Stimulated activated CD4-positive, alpha-beta T cell treated with anti-CD3 and anti-CD28 coated beads, Interleukin-1b, Interleukin-23, amount 100 ng/mL, for 24 hours (primary cell): ENCODE data around the gene PPP3CB.
A peak's percentile ranks its signal among the peaks of the same experiment; 100 is the strongest.

Experiments
- DNase-seq, 4 experiments: peaks; one replicate each; pipeline ENCODE4 v3.0.0-alpha.2; 2020; ENCODE audit warnings: low read depth in 4 of 4, low spot score in 1 of 4

Gene PPP3CB

DNA sequence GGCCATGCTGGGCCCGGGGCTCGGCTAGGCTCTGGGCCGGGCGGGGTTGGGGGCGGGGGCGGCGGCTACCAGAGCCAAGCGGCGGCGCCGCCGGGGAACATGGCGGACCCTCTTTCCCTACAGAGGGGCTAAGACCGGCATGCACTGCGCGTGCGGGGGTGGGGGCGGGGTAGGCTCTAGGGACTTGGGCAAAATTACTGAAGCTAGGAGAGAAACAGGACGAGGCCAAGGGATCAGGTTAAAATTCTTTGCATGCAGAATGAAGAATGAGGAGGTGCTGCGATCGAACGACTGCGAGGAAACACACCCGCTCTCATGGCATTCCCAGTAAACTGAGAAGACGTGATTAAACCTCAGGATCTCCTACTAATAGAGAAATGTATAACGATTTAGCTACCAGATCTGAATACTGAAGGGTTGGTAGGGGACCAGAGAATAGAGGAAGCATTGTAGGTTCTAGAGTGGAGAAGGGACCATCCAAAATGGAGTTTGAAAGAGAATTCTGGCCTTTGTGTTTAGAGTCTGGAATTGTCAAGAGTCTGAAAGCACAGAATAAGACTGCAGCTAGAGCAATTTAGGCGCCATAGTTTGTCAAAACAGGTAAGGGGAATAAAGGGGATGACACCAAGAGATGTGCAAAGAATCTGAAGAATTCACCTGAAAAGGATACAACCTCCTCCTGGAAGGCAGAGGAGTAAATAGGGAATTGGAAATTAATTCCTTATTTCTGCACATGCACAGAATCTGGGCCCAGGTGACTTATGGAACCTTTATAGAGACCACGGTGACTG lies at the start of gene PPP3CB:
TSS of gene PPP3CB (minus strand) at position 141 of the 791 bp plus-strand sequence. CDS start at position 6, 135 bp downstream.
- peak; percentile 74 to 86 (median 82) for DNase-seq

- DNase-seq, result no peak
Observed at GRCh38 chr10:73545357-73545756, 49.5 kb upstream of the PPP3CB start.

- DNase-seq, result no peak
Observed at GRCh38 chr10:73537709-73538108, 41.9 kb upstream of the PPP3CB start.

- DNase-seq, result no peak
Observed at GRCh38 chr10:73537288-73537687, 41.5 kb upstream of the PPP3CB start.

DNA sequence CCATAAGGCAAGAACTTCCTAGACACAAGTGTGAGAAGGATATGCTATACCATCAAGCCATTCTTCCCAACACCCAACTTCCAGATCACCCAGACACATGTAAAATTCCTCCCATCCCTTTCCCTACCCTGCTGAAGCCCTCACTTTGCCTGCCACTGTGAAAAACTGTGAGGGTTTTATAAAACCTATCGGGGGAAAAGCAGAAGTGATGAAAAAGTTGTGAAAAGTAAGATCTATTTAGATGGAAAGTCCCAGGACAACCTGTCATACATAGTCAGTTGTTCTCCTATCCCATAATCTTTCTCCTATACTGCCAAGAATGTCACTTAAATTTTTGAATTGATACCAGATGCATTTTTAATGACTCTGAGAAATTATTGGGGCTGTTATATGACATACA lies 39.0 kb upstream of the PPP3CB start:
- DNase-seq, result no peak

DNA sequence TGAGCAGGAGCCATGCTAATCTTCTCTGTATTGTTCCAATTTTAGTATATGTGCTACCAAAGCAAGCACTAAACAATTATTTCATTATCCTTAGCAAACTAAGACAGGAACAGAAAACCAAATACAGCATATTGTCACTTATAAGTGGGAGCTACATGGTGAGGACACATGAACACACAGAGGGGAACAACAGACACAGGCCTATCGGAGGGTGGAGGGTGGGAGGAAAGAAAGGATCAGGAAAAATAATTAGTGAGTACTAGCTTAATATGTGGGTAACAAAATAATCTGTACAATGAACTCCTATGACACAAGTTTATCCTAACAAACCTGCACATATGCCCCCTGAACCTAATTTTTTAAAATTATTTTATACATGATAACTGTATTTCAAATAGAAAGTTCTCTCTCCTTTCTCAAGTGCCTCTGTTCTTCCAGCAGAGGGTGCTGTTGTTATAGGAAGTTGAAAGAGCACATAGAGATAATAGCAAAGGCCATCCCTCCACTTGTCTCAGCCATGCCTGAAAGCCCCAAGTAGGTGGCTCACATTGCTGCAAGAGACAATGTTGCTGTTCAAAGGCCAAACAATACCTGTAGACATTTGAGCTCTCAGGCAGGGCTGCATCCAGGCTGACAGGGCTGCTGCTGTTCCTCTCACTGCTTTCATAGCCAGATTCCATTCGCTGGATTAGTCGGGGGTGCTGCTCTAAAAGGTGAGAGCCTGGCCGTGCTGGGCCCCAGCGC lies 33.4 kb upstream of the PPP3CB start:
- peak; percentile 3 to 26 (median 14) for DNase-seq

DNA sequence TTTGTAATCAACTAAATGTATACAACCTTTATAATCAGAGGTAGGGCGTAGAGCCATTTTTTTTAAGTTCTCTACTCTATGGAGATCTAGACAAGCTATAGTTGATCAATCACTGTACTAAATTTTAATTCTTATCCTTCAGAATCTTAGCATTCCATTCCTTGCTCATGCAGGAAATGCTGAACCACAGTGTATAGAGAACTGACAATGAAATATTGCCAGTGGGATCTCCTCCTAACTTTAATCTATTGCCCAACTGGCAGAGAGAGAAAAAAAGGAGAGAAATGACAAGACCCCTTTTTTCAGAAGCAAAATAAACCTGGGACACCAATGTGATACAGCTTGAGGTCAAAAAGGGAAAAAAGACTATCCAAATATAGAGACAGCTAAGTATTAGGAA lies 26.4 kb upstream of the PPP3CB start:
- DNase-seq, result no peak

- no peak for DNase-seq
Observed at GRCh38 chr10:73519336-73519735, 23.5 kb upstream of the PPP3CB start.

DNA sequence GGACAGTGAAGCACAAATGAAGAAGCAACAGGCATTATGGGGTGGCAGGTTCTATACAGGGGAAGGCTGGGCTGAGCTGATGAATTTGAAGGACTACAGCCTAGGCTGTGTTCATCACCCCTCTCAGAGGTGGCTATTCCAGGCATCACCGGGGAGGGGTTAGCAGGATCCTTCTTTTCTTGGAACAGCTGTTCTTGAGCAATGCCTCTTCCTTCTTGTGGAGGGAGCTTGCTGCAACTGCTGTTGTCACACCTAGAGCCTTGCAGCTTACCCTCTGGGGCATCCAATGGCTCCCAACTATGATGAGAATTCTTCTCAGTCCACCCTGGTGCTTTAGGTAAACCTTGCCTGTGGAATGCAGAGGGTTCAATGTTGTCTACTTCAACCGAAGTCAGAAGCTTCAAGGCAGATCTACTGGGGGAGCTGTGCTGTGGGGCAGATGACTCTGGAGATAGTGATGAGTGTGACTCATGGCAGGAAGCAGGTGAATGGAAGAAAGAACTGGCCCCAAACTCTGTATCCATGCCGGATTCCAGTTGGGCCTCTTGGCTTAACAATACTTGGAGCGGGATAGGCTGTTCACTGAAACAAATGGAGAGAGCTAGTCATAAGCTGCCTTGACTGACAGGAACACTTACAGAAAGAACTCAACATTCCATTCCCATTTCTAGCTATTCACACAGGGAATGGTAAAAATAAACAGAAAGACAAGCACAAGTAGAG lies 21.5 kb upstream of the PPP3CB start:
- no peak for DNase-seq

GRCh38 chr10:73512207-73512743 lies 16.5 kb upstream of the PPP3CB start:
- no peak for DNase-seq

GRCh38 chr10:73509695-73510094 lies 13.9 kb upstream of the PPP3CB start:
- no peak for DNase-seq

DNA sequence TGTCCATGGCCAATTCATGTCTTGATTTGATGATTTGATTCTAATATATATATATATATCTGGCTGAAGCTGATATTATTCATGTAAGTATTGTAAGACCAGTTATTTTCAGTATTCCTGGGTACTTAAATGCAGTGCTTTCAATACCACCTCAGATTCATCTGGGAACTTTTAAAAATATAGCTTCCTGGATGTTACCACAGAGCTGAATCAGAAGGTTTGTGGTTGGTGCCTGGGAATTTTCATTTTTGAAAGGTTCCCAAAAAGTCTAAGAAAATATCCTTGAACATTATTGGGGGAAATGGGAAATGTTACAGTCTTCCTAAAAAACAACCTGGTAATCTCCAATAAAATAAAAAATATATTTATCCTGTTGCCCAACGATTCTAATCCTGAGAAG lies 10.7 kb upstream of the PPP3CB start:
- no peak for DNase-seq

DNA sequence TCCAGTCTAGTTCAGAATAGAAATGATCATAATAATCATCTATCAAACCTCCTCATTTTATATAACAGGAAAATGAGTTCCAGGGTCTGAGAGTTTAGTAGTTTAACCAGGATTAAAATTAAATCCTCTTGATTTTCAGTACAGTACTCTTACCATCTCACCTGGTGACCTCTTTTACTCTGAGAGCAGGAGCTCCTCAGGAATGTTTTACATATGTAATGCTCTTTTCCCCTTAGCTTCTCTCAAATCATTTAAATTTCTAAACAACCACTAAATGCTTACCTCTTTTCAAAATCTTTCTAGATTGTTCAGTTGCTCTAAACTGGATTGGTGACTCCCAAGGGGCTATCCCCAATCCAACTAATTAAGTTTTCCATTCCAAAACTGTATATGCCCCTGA lies 10.2 kb upstream of the PPP3CB start:
- no peak for DNase-seq

GRCh38 chr10:73503037-73503436 lies 7.2 kb upstream of the PPP3CB start:
- DNase-seq, result no peak

- no peak for DNase-seq
Observed at GRCh38 chr10:73501651-73502050, 5.8 kb upstream of the PPP3CB start.

DNA sequence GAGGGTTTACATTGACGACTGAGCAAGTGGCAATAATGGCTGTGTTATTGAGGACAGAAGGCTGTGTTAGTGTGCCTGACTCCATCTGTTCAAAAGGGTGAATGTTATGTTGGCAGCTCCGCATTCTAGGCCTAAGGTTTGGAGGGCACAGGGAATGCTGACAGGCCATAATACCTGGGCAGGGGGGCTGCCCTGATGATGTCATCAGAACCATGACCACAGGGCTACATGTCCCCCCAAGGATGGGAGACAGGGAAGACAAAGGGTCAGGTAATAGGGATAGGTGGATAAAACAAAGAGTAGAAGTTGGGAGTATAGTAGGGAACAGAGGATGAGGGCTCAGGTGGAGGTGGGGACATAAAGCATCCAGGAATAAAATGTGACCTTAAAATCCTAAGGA lies 1.8 kb upstream of the PPP3CB start:
- no peak for DNase-seq

GRCh38 chr10:73495226-73495883 lies 469 bp downstream of the PPP3CB start:
- DNase-seq, result peak; percentile 59 to 87 (median 70)

DNA sequence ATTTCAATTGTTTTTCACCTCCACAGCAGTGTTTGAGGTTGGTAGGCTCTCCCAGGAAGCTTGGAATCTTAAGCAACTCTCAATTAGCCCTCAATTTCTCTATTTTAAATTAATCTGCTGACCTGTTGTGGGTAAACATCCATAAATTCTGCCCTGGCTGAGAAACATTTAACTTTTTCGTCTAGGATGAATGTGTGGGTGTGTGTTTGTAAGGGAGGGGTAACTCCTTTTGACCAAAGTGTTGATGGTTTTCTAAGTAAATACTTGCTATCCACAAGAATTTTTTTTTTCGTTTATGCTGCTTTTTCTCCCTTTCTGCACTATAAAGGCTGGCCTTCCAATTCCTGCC lies 973 bp downstream of the PPP3CB start:
- DNase-seq, result no peak

GRCh38 chr10:73494213-73494612 lies 1.6 kb downstream of the PPP3CB start:
- DNase-seq, result no peak

DNA sequence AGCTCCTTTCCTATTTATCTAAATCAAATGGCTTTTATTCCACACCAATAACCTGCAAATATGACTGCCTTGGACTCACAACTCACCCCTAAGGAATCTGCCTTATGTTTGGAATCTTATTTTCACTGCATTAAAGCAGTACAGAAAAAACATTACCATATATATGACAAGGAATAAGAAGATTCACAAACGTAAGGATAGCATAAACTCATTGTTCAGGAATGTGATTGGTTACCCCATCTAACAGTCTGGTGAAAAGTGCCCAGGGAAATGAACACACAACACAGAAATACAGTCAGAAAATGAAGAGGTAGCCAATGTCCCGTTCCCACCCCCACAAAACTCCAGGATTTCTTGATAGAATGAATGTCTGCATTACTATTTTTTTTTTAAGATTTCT lies 2.0 kb downstream of the PPP3CB start:
- DNase-seq, result no peak

GRCh38 chr10:73486601-73487000 lies 9.2 kb downstream of the PPP3CB start:
- DNase-seq, result no peak
